Prostate gland (tissue), 2 donors: ENCODE data around the gene RNF213.
"Not testable (repeated sequence)": the region's sequence is repeated elsewhere in the genome, so short reads cannot be mapped to it uniquely, and the experiment has no call there.

Experiments used
- POLR2A ChIP-seq: fragments of 450-650 bp; IDR thresholded peaks from one replicate; pipeline ENCODE4 v1.6.1; 2016; ENCODE audit warnings: antibody characterized with exemption, mild to moderate bottlenecking
- POLR2AphosphoS5 ChIP-seq: sonication (generic); formaldehyde crosslinking; IDR thresholded peaks from one replicate; pipeline ENCODE4 v1.6.1; 2017; ENCODE audit warnings: antibody characterized with exemption
- TF ChIP-seq, protein P1 (sequence below), 4 experiments: fragments of 200-600 bp in 2 of 4; fragments of 450-650 bp in 2 of 4; sonication (generic) in 2 of 4; IDR thresholded peaks; 1 replicate in 3 of 4; 2 replicates in 1 of 4; pipeline ENCODE4 v1.5.1; 2016 to 2019; ENCODE audit warnings: antibody characterized with exemption in 4 of 4, mild to moderate bottlenecking in 2 of 4, moderate library complexity in 2 of 4

DNA sequence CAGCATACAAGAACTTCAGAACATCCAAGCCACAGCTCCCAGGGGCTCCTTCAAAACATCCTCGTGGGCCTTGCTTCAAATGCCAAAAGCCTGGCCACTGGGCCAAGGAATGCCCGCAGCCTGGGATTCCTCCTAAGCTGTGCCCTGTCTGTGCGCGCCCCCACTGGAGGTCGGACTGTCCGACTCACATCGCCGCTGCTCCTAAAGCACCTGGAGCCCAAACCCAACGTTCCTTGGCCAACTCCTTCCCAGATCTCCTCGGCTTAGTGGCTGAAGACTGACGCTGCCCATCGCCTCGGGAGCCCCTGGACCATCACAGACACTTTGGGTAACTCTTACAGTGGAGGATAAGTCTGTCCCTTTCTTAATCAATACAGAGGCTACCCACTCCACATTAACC, 141.4 kb downstream of the RNF213 start:
- TF ChIP-seq, protein P1, sequence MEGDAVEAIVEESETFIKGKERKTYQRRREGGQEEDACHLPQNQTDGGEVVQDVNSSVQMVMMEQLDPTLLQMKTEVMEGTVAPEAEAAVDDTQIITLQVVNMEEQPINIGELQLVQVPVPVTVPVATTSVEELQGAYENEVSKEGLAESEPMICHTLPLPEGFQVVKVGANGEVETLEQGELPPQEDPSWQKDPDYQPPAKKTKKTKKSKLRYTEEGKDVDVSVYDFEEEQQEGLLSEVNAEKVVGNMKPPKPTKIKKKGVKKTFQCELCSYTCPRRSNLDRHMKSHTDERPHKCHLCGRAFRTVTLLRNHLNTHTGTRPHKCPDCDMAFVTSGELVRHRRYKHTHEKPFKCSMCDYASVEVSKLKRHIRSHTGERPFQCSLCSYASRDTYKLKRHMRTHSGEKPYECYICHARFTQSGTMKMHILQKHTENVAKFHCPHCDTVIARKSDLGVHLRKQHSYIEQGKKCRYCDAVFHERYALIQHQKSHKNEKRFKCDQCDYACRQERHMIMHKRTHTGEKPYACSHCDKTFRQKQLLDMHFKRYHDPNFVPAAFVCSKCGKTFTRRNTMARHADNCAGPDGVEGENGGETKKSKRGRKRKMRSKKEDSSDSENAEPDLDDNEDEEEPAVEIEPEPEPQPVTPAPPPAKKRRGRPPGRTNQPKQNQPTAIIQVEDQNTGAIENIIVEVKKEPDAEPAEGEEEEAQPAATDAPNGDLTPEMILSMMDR (IDR thresholded peaks at IDR 0.05), result not testable (repeated sequence)
- not testable (repeated sequence) for TF ChIP-seq POLR2A, POLR2AphosphoS5
